ENCODE measurements around the gene TP73. TPM values are rescaled to one million over a fixed set of nuclear protein-coding genes. Genes with fewer than 3 reads are reported as not detected.

TP73 gene
- total RNA-seq, 3 donors from 2014 or later, result 0.12 to 0.63 (median 0.51) TPM

GRCh38 chr1:3729594-3730542 lies 77.6 kb downstream of the TP73 start:
- intact Hi-C loops (cut with DNase I, micrococcal nuclease), result no loop called here
- DNase-seq, result no peak
- Histone ChIP-seq H3K9me3 (no peaks in the 10 kb centered on the region), H3K4me1 (ENCODE audit: low read depth) (no peaks in the 10 kb centered on the region), H3K36me3 (ENCODE audit: low read depth) (no peaks in the 10 kb centered on the region), H3K4me3 (no peak overlapping the region)
- ATAC-seq, result no peak
- no peak for TF ChIP-seq CTCF (IDR thresholded peaks at IDR 0.05)

- DNase-seq, result no peak
- intact Hi-C loops (cut with DNase I, micrococcal nuclease), result no loop called here
- ATAC-seq, result no peak
Measured at GRCh38 chr1:3730543-3731247, 78.4 kb downstream of the TP73 start.

GRCh38 chr1:3731583-3732433 lies 79.5 kb downstream of the TP73 start:
- Histone ChIP-seq H3K4me1 (ENCODE audit: low read depth) (no peaks in the 10 kb centered on the region), H3K9me3 (no peaks in the 10 kb centered on the region), H3K36me3 (ENCODE audit: low read depth) (no peaks in the 10 kb centered on the region), H3K4me3 (no peak overlapping the region)
- DNase-seq (no peak), ATAC-seq (no peak)
- intact Hi-C loops (cut with DNase I, micrococcal nuclease), result no loop called here
- no peak for TF ChIP-seq CTCF (IDR thresholded peaks at IDR 0.05)

More at GRCh38 chr1:3730543-3731247, 78.4 kb downstream of the TP73 start:
- no peak overlapping the region for H3K4me3 ChIP-seq
- no peak for TF ChIP-seq CTCF (IDR thresholded peaks at IDR 0.05)
- no peaks in the 10 kb centered on the region for H3K36me3 ChIP-seq (ENCODE audit: low read depth)
- no peaks in the 10 kb centered on the region for H3K9me3 ChIP-seq
- no peaks in the 10 kb centered on the region for H3K4me1 ChIP-seq (ENCODE audit: low read depth)

GRCh38 chr1:3732434-3733093 lies 80.2 kb downstream of the TP73 start:
- ATAC-seq (no peak), DNase-seq (no peak)
- Histone ChIP-seq H3K36me3 (ENCODE audit: low read depth) (no peaks in the 10 kb centered on the region), H3K9me3 (no peaks in the 10 kb centered on the region), H3K4me1 (ENCODE audit: low read depth) (no peaks in the 10 kb centered on the region), H3K4me3 (no peak overlapping the region)
- no peak for TF ChIP-seq CTCF (IDR thresholded peaks at IDR 0.05)
- intact Hi-C loops (cut with DNase I, micrococcal nuclease), result no loop called here
